Activated T-cell treated with anti-CD3 and anti-CD28 coated beads for 24 hours (primary cell): Measurements from ENCODE around the gene ASAP3.

Experiments used
- DNase-seq: peaks from one replicate; pipeline ENCODE4 v3.0.0-alpha.2; 2020; ENCODE audit warnings: low read depth

Gene ASAP3

GRCh38 chr1:23483321-23484252, at the start of gene ASAP3:
ASAP3 (minus strand) TSS chr1:23484179; CDS start chr1:23484133, 46 bp downstream.
- DNase-seq, result no peak

DNA sequence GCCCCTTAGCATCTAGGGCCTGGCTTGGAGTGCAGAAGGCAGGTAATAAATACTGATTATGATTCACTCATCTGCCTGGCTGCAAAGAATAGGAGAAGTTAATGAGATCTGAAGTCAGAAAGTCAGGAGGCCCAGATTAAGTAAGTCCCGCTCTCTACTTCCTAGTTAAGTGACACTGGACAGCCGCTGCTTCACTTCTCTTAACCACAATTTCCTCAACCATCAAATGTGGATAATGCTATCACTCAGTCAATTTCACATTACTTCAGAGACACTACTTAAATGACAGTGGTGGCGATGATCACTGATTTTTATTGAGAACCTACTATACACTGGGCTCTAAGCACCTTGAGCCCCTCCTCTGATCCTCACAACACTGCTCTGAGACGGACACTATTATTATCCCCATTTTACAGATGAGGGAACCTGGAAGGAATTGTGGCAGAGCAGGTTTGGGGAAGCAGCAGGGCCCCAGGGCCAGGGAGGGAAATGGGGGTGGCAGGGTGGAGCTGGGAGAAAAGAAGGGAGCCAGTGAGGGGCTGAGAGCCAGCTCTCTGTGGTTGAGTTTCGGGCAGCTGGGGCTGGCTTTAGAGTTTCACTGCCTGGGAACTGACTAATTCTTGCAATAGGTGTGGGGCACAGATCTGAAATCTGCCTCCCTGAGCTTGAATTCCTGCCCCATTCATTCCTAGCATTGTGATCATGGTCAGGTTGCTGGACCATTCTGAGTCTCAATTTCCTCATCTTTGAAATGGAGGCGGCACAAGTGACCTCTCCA, 49.5 kb upstream of the ASAP3 start:
- DNase-seq, result no peak

DNA sequence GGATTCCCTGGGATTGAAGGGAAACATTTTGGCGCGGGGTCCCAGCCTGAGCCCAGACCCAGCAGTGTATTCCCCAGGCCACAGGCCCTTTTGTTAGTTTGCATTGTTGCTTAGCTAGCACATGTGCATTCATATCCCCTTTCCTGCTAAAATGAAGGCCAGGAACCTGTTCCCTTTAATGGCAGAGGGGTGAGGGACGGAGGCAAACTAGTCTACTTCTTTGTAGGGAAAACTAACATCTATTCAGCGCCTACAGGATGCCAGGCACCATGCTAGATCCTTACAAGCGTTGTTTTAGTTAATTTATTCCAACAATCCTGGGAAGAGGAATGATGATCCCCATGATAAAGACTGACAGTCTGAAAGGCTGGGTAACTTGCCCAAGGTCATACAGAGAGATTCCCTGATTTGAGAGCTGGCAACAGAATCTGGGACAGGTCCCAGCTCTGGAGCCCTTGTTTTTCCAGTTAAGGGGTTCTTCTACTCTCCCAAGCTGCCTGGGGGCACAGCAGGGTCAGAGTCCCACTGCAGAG, 47.6 kb upstream of the ASAP3 start:
- no peak for DNase-seq

- DNase-seq, result peak; percentile 69
These were observed 47.0 kb upstream of the ASAP3 start, which contains the start of gene E2F2 for GRCh38 chr1:23530747-23531561. E2F2 (minus strand) TSS chr1:23531233; CDS start chr1:23530793, 440 bp downstream.

GRCh38 chr1:23530087-23530746, 46.2 kb upstream of the ASAP3 start:
- DNase-seq, result no peak

DNA sequence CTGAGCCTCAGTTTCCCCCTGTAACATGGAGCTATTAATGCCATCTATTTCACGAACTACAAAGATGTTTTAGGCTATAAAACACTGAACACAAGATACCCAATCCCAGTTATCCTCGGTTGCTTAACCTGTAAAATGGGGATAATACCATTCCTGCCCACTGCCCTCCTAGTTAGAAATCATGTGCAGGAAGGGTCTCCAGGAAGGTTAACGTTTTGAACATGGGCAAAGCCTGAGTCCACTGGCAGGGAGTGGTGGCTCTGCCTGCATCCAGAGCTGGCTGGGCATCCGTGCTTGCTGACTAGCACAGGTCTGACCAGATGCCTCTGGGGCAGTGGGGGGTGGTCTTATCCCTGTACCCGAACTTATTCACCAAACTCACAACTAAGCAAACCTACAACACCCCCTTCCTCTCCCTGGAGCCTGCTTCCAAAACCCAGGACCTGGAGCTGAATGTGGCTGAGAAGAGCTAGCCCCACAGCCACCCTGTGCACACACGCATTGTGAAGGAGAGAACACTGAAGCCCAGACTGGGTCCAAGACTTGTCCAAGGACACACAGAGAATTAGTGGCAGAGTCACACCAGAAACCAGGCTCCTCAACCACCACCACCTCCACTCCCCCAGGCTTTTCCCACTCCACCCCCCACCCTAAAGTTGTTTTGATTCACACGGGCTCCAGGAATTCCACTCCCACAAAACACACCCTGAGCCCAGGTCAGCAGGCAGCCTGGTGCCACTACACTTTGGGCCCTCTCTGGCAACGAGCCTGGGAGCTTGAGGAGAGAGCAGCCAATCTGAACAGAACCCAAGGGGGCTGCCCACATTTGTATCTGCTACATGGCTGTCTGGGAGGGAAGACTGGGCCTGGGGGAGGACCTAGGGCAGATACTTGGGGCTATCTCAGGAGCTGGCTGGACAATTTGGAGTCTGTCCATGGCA, 45.4 kb upstream of the ASAP3 start:
- DNase-seq, result no peak

GRCh38 chr1:23528250-23528978, 44.4 kb upstream of the ASAP3 start:
- DNase-seq, result peak; percentile 73

DNA sequence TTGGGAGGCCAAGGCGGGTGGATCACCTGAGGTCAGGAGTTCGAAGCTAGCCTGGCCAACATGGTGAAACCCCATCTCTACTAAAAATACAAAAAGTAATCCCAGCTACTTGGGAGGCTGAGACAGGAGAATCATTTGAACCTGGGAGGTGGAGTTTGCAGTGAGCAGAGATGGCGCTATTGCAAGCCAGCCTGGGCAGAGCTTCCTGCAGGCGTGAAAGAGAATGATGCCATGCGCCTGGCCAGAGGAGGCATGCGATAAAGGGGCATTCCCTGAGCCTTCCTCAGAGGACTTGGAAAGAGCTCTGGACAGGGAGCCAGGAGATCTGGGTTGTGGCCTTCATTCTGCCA, 43.9 kb upstream of the ASAP3 start:
- no peak for DNase-seq

DNA sequence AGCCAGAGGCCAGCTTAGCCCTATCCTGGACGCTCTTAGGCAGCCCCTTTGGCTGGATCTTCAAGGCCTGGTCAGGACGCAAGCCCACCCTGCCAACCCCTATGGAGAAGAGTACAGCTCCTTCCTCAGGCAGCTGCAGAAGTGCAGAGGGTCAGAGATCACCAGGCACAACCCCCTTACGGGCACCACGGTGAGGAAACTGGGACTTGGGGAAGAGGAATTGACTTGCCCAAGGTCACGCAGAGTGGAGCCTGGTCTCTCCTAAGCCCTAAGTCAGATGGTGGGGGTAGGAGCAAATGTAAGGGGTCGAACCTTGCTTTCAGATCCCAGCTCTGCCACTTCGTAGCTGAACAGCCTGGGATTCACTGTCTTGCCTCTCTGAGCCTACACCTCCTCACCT, 43.4 kb upstream of the ASAP3 start:
- DNase-seq, result no peak

DNA sequence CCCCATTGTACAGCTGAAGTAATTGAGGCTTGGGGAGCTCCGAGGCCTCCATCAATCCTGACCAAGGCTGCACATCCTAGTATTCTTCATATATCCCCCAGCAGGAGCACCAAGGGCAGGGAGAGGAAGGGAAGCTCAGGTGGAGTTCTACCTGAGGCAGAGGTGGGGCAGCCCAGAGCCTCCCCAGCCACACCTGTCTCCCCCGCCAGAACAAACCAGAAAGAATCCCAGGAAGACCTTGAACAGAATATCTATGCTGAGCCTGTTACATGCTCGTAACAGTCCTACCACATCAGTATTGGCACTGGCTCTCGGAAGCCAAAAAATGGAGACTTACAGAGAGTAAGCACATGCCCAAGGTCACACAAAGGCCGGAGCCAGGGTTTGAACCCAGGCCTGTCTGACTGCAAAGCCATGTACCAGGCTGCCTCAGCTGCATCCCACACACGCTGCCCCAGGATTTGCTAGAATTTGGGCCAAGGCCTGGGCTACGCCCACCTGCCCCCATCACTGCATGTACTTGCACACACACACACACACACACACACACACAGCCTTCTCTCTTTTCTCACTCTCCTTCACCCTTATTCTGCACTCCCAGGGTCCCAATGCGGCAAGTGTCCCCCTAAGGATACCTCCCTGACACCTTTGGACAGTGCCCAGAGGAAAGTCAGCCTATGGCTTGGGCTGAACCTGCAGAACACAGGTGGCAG, 42.5 kb upstream of the ASAP3 start:
- DNase-seq, result no peak

DNA sequence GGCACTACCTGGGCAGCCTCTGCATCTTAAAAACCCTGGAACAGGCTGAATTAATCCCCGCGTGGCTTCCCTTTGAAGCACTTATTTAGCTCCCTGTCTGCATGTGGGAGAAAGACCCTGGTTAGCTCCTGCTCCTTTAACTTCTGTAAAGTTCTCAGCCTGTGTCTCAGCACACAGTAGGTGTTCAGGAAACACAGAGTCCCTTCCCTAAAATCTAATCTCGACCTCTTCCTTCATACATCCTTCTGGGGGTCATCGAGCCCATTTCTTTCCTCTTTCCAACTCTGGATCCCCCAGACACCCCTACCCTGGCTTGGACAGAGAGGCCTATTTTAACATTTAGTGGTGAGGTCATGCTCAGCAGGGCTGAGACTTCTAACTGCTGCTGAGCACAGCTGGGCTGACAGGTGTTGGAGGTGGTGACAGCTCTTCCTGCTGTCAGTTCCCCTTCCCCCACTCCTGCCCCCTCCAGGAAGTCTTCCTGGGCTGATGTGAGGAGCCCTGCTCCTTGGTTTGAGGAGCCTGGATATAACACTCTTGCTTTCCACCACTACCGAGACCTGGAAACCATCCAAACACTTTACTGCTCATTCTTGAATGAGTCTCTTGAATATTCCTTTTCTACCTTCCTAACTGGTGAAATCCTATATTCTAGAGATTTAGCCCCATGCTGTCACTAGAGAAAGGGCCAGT, 41.7 kb upstream of the ASAP3 start:
- DNase-seq, result no peak

GRCh38 chr1:23524716-23525401, 40.9 kb upstream of the ASAP3 start:
- DNase-seq, result no peak

DNA sequence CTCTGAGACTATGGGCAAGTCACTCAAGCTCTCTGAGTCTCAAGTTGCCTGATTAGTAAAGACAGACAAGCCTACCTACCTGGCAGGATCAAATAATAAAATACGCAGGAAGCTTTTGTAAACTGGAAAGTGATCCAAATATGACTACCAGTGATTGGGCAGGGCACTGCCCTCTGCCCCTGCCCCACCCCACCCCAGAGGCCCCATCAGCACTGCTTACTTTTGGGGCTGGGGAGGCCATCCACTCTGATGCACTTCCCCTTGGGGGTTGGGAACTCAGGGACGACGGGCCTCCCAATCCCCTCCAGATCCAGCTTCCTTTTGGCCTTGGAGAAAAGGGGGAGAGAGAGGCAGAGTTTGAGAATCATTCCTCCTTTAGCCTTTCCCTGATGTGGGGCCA, 40.2 kb upstream of the ASAP3 start:
- DNase-seq, result no peak

- no peak for DNase-seq
These were observed 38.4 kb upstream of the ASAP3 start for GRCh38 chr1:23522244-23522982.

- no peak for DNase-seq
These were observed 37.6 kb upstream of the ASAP3 start for GRCh38 chr1:23521588-23521987.

GRCh38 chr1:23517581-23517980, 33.6 kb upstream of the ASAP3 start:
- no peak for DNase-seq

GRCh38 chr1:23515905-23516304, 31.9 kb upstream of the ASAP3 start:
- DNase-seq, result no peak
